GM18951 (cell line): ENCODE measurements around the gene POU2AF1.
A peak's percentile ranks its signal among the peaks of the same experiment; 100 is the strongest.

Experiments used
- POLR2A ChIP-seq: IDR thresholded peaks from 4 replicates; pipeline ENCODE4 v1.6.1; 2011; ENCODE audit warnings: mild to moderate bottlenecking; ENCODE audit not compliant: insufficient read length, insufficient read depth; ENCODE audit errors: extremely low read depth
- in situ Hi-C: fragments of 300-500 bp; cut with MboI; formaldehyde crosslinking; loops from one replicate; pipeline ENCODE4 v1.12.0; 2022; ENCODE audit warnings: low sequenced_read_pairs, mixed read lengths, inconsistent platforms; ENCODE audit not compliant: unreplicated experiment

POU2AF1 gene

DNA sequence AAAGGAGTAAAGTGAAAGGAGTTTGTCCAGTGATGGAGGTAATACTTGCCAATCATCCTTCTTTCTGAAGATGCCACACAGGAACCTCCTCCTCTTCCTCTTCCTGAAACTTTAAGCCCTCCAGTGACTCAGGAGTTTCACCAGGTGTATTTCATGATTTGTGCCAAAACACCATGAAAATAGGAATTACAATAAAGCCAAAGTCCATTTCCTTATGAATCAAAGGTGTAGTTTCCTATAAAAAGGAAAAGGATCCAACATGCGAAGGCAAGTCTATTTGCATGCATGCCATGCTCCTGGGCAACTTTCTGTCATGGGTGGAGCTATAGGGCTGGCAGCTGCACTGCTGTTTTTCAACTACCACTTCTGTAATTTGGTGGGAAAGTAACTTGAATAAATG, 9.8 kb upstream of the POU2AF1 start:
- no peak for TF ChIP-seq POLR2A
- in situ Hi-C loops = no loop called here

DNA sequence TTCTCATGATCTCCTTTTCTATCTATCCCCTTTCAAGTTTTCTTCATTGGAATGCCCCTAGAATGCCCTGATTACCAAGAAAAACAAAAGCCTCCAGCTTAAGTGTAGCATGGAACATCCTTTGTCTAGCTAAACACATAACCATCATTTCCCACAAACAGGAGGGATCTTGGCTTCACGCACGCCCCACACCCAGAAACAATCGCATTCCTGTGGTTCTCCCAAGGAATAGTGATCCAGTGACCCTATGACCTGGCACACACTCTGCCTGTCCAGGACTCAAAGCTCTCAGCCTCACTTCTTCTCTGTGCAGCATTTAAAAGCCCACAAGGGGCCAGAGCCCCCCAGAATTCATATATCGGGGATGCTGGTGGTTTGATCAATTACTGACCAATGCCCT, 9.3 kb upstream of the POU2AF1 start:
- in situ Hi-C loops = no loop called here
- no peak for TF ChIP-seq POLR2A

DNA sequence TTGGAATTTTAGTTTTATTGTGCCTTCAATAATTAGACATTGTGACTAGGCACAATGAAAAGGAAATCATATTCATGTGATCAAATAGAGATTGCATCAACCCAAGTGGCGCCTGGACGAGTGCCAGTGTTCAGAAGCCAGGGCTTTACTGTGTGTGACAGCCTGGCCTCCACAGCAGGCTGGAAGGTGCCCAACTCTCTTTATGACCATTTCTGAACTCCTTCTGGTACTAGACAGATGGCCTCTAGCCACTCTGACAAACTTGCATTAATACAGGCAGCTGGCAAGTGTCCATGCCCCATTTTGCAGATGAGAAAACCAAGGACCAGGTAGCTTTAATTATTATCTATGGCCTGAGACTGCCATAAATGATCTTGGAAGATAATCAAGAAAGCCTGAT, 8.3 kb upstream of the POU2AF1 start:
- in situ Hi-C loops = no loop called here
- no peak for TF ChIP-seq POLR2A

DNA sequence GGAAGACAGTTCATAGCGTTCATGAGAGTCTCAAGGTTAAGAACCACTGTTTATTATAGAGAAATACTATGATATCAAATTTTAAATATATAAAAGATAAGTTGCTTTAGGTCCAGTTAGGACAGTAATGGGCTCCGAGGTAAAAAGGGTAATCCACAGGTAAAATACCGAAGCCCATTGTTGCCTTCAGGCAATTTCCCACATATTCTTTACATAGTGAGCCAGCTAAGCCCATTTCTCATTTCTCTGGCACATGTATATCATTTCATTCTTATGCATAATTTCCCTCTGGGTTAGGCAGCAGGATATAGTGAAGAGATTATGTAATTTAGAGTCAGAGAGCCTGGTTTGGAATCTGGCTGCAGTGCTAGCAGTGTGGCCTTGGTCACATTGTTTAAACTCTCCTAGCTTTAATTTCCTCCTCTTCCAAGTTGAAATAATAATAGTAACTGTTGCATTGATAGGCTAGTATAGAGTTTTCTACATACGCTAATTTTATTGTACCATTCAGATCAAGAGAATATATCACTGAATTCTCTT, 7.6 kb upstream of the POU2AF1 start:
- TF ChIP-seq POLR2A = no peak
- in situ Hi-C loops = no loop called here

DNA sequence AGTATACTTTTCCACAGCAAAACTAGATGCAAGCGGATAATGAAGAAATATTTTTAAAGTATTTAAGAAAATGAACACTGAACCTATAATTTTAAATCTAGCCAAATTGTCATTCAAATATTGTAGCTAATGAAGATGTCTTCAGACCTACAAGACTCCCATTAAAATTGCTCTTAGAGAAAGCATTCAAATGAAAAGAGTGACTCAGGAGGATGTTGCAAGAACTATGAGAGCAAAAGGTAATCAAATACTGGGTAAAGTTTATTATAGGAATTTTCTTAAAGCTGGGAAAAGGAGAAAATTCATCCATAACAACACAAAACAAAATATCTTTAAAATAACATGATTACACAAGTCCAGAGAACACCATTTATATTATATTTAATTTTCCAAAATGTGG, 5.4 kb upstream of the POU2AF1 start:
- in situ Hi-C loops = no loop called here
- no peak for TF ChIP-seq POLR2A

DNA sequence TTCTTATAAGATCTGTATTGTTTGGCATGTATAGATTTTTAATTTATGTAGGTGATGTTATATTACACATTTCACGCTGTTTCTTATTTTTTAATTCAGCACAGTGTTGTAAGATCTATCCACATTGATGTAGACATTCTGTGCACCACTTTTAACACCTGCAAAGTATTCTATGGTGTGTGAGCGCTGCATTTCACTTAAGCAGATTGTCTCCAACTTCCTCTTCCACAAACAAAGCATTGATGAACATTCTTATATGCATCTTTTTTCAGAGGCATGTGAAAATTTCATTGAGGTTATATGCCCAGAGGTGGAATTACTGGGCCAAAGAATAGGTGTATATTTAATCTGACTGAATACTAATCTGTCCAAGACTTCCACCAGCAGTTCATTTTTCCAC, 3.4 kb upstream of the POU2AF1 start:
- no peak for TF ChIP-seq POLR2A
- in situ Hi-C loops = no loop called here

DNA sequence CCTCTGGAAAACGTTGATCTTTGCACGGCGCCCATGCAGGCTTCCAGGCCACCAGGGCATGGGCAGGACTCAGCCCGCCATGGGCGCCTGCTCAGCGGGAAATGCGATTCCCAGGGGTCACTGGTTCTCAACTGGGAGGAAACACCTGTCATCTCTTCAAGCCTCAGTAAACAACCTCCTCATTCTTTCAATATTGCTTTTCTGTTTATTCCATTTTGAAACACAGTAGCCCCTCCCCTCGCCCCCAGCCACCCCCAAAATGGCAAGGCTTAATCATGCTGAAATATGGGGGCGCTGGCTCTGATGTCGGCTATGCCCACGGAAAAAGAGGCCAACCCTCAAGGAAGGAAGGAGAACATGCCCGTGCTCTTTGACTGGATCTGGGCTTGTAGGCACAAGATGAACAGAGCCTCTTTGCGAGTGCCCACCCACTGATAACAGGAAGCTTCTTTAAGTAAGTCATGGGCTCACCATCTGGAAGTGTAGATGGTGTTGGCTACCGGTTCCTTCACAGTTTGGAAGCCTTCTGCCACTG, 594 bp upstream of the POU2AF1 start:
- TF ChIP-seq POLR2A = no peak
- in situ Hi-C loops = no loop called here

DNA sequence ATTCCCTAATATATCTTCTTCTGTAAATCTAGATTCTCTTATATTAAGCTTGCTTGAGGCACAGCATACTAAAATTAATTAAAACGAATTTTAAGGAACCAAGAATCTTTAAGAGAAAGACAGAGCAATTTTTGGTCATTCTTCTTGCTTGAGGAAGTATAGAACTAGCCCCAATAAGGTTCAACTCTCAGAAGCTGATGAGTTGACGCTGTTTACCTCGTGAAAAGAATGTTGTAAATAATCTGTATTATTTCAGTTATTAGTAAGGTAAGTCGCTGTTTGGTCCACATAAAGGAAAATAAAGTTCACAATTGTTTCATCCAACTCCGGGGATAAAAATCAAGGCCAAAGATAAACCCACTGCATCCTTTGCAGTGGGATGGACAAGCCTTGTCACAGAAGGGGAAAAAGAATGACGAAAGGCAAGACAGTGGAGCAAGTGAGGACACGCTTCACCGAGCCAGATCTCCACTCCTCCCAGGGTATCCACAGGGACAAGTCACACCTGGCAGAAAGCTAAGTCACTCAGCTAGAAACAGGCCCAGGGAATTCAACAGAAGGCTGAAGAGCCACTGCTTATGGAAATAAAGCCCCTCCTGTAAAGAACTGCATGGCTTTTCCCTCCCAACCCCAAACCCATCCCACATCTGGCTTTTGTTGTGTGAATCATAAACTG, 752 bp downstream of the POU2AF1 start:
- in situ Hi-C loops = no loop called here
- TF ChIP-seq POLR2A = no peak

DNA sequence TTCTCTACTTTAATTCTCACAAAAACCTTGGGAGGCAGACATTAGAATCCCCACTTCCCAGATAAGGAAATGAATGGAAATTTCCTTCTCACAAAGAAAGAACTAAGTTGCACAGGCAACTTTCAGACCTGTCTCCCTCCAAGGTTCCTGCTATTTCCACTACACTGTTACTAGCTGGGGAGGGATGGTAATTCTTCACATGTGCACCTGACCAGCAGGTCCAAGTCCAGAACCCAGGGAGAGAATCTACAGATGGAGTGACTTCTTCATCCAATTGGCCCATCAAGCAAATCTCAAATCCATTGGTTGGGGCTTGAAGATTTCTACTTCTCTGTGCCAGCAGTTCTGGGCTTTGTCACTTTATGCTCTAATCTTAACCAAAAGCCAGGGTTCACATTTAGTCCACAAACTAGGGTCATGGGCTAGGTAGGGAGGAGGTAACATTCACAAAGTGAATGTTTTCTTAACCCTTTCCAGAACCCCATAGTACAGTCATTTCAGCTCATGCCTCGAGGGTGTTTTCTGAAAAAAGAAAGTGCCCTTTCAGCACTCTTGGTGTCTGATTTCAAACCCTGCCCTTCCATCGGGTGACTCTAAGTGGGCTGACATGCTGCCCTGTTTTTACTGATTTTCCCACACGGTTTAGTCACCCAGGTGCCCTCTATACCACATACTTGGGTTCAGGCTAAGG, 2.7 kb downstream of the POU2AF1 start:
- peak; percentile 39 for TF ChIP-seq POLR2A
- in situ Hi-C loops = no loop called here

DNA sequence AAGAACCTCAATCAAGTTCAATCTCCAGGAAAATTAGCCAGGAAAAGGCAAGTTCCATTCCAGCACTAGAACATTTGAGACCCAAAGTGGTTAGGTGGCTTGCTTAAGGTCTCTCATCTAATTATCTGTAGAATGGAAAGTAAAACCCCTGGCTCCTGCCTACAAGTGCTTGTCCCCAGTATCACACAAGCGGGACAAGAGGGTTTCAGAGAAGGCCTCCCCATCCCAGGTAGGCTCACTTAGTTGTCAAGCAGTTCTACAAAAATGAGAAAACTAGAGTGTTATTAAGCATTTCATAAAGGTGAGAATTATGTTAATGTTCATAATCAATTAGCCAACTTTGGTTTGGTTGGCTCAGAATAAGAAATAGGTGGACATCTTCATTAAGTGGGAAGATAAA, 5.5 kb downstream of the POU2AF1 start:
- in situ Hi-C loops = no loop called here
- TF ChIP-seq POLR2A = no peak

DNA sequence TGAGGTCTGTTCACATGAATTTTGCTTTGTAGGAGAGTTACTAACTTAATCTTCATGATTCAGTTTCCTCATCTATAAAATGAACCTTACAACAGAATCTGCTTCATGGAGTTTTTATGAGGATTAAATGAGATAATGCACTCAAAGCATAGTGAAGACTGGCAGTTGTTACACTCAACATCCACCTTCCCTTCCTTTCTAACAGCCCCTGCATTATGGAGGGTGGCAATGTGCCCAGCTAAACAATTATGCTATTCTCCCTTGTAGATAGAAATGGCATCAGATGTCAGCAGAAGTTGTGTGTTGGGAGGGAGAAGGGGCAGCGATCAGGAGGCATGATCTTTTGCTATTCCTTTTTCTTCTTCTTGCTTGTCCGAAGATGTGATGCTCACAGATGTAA, 6.5 kb downstream of the POU2AF1 start:
- in situ Hi-C loops = no loop called here
- no peak for TF ChIP-seq POLR2A

DNA sequence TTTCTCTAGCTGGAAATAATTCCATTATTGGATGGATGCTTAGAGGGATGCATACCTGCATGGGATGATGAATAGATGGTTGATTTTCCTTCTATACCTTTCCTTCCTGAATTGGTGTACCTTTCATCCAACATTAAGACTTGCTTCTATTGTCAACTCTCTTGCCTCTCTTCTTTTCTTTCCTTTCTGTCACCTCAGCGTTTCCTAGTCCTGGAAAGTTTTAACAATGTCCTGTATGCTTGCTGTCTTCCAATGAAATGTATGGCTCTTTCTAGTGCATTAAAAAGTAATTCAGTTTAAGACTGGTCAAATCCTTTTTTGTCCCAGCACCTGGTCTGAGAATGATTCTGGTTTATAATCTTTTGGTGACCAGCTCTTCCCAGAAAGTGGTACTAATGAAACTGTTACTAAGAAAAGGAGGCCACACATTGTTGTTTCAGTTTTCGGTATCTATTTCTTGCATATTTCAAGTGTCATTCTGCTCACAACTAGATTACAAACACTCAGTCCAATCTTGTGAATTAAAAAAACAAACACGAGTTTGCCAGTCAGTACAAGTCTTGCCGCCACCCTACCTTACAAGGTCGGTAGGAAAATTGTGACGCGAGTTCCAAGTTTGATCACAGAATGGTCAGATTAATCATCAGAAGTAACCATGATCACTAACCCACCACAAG, 8.0 kb downstream of the POU2AF1 start:
- no peak for TF ChIP-seq POLR2A
- in situ Hi-C loops = no loop called here

DNA sequence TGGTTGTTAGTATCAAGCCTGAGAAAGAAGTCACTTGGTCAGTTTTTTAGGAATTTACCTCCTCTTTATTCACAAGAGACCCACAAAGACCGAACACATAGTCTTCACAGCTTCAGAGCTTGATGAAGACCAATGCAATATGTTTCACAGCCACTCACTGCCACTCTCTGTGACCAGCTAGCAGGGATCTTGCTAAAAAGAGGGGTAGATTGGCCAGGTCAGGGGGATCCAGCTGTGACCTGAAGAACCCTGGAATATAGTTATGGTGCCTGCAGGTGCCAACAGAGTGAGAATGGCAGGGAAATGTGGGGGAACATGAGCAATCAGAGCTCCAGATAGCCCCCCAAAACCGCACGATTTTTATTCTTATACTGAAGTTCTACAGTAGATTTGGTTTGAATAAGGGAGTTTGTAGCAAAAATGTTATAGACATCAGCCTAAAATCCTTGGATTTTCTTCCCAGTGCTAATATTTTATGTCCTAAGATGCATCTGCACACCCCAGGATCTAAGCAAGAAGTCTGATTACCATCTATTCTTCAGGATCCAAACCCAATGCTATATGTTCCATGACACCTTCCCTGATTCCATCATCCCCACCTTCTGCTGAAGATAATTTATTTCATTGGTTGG, 8.7 kb downstream of the POU2AF1 start:
- in situ Hi-C loops = no loop called here
- TF ChIP-seq POLR2A = peak; percentile 35
